Heart right ventricle (tissue), 16 donors: ENCODE data around the gene SELENOV. TPM values are rescaled to one million over a fixed set of nuclear protein-coding genes. Genes with fewer than 3 reads are reported as not detected.

ENCODE experiments used
- ATAC-seq, 8 donors: fragments of 200-7000 bp; cut with Tn5 transposase; one replicate each; pipeline ENCODE4 v1.9.1; 2020; ENCODE audit warnings: mild to moderate bottlenecking in 8 of 8, moderate library complexity in 8 of 8, moderate number of reproducible peaks in 1 of 8
- DNase-seq, 2 donors: peaks; one replicate each; pipeline ENCODE4 v3.0.0-alpha.2; 2020
- H3K27ac ChIP-seq, 10 donors: fragments of 200-600 bp; sonication (generic) in 2 of 10; one replicate each; pipeline versions ENCODE4 v1.5.0 to v1.8.0; 2020 to 2022; ENCODE audit warnings: mild to moderate bottlenecking in 3 of 10
- H3K27me3 ChIP-seq, 7 donors: fragments of 200-600 bp; one replicate each; pipeline ENCODE4 v1.8.0; 2021 to 2022; ENCODE audit warnings: mild to moderate bottlenecking in 2 of 7
- H3K36me3 ChIP-seq, 9 donors: fragments of 200-600 bp; sonication (generic) in 1 of 9; one replicate each; pipeline versions ENCODE4 v1.5.0 to v1.8.0; 2020 to 2022; ENCODE audit warnings: mild to moderate bottlenecking in 2 of 9
- H3K4me1 ChIP-seq, 9 donors: fragments of 200-600 bp; sonication (generic) in 1 of 9; one replicate each; pipeline versions ENCODE4 v1.5.0 to v1.8.0; 2020 to 2022; ENCODE audit warnings: mild to moderate bottlenecking in 4 of 9
- H3K4me3 ChIP-seq, 10 donors: fragments of 200-600 bp; sonication (generic) in 2 of 10; one replicate each; pipeline versions ENCODE4 v1.5.0 to v1.8.0; 2020 to 2022; ENCODE audit warnings: mild to moderate bottlenecking in 7 of 10, moderate library complexity in 2 of 10
- H3K9me3 ChIP-seq, 11 donors: fragments of 200-600 bp in 10 of 11; sonication (generic) in 2 of 11; one replicate each; pipeline versions ENCODE4 v1.5.0 to v1.8.0; 2013 to 2022; ENCODE audit warnings: mild to moderate bottlenecking in 2 of 11, control low read depth in 1 of 11, moderate library complexity in 1 of 11
- CTCF ChIP-seq, 9 donors: fragments of 200-600 bp; sonication (generic) in 2 of 9; IDR thresholded peaks; one replicate each; pipeline versions ENCODE4 v1.5.0 to v1.8.0; 2021 to 2022; ENCODE audit warnings: antibody characterized with exemption in 9 of 9, mild to moderate bottlenecking in 5 of 9, moderate library complexity in 1 of 9
- WGBS, 2 donors: extraction: QIAGEN DNeasy Blood & Tissue Kit; methylation state at CpG; one replicate each; pipeline ENCODE4 v1.1.7; 2013; ENCODE audit warnings: inconsistent platforms in 1 of 2; 5-methylcytosine and 5-hydroxymethylcytosine counted together
- intact Hi-C, 10 donors: fragments of 100-400 bp; cut with DNase I; formaldehyde crosslinking; loops; one replicate each; pipeline versions ENCODE4 v1.11.1 to v1.14.2; 2022
- polyA plus RNA-seq, 2 donors: library from polyadenylated mRNA; stranded (reverse); fragments of 200-250 nt; gene quantifications; one replicate each; pipeline ENCODE4 v1.2.3, GENCODE V29; 2013
- total RNA-seq, 10 donors: library from RNA; stranded (reverse); fragmentation: NEBNext Ultra II Directional in 3 of 10; extraction: Animal tissue kit (Norgen Biotek cat#: 25700) in 3 of 10; gene quantifications; one replicate each; pipeline versions ENCODE4 v1.2.1 to v1.2.4, GENCODE V29; 2021 to 2023
- donor health status: Arrhythmogenic right ventricular cardiomyopathy.
- donor health status: ischemic (EF 13 %, LVEDD 7.1; RV severe dilation, severe dysfunction).
- donor health status: healthy with polysubstance abuse.
- donor health status: DM: no; HTN: yes; CAD: no.
- donor health status: DM: no; HTN: no; CAD: no.
- donor health status: ischemic (EF 25% LVEDD 6.9; RV normal size, moderate dysfunction).
- donor health status: ischemic (EF 25% LVEDD 5.7; RV mildly dilated, moderate dysfunction).
- donor health status: healthy.
- donor health status: DM: yes; HTN: yes; CAD: no.
- donor health status: Ischemic cardiomyopathy.
- donor health status: ischemic (EF 35%, LVEDD 5.7; RV mildly dilated, moderate dysfunction).
- donor health status: nonischemic (EF 11% LVEDD 7.7; RV severe dilation, severe dysfunction).
- donor health status: DM: yes; HTN: yes; CAD: no.
- donor health status: PGD.
- donor health status: ischemic (EF 29% LVEDD 5.4; RV normal size, mild dysfunction).
- donor health status: nonischemic (EF 23%, LVEDD 6.1; RV moderate dilation, normal function).

Gene SELENOV
- total and polyA plus RNA-seq, 12 donors, result not detected

- no peak for ATAC-seq
Measured at GRCh38 chr19:39555883-39556282, 40.9 kb downstream of the SELENOV start.

GRCh38 chr19:39557811-39558623 is 43.1 kb downstream of the SELENOV start:
- no peak for TF ChIP-seq CTCF (IDR thresholded peaks at IDR 0.05)
- Histone ChIP-seq H3K4me1 (peaks cover 0 to 24% (median 0%) of the 10 kb centered on the region in 9 donors), H3K4me3 (no peak overlapping the region), H3K27ac (peak overlapping the region in 1 of 10 donors; percentile 52), H3K27me3 (peaks cover 0 to 14% (median 0%) of the 10 kb centered on the region in 7 donors), H3K36me3 (no peaks in the 10 kb centered on the region), H3K9me3 (no peaks in the 10 kb centered on the region)
- ATAC-seq (peak in 2 of 8 donors; percentile 18 to 38), DNase-seq (no peak)
- 77 to 79% methylated on average over 5 of the region's 5 CpGs for WGBS, 2 donors
- intact Hi-C loops, result loop anchor here in 2 of 10 donors (10.0 kb wide), 2 partner anchors 117 to 207 kb away; no protein-coding TSS in a partner anchor

More at GRCh38 chr19:39555883-39556282, 40.9 kb downstream of the SELENOV start:
- TF ChIP-seq CTCF (IDR thresholded peaks at IDR 0.05), result no peak
- DNase-seq, result no peak
- Histone ChIP-seq H3K27ac (no peak overlapping the region), H3K4me3 (no peak overlapping the region), H3K27me3 (peaks cover 0 to 24% (median 6%) of the 10 kb centered on the region in 7 donors), H3K9me3 (no peaks in the 10 kb centered on the region), H3K4me1 (peaks cover 0 to 37% (median 0%) of the 10 kb centered on the region in 9 donors), H3K36me3 (no peaks in the 10 kb centered on the region)
- WGBS, 2 donors, result 23 to 35% methylated on average over 1 of the region's 1 CpG
- intact Hi-C loops, result loop anchor here in 2 of 10 donors (10.0 kb wide), 2 partner anchors 119 to 209 kb away; no protein-coding TSS in a partner anchor

GRCh38 chr19:39558624-39559117 is 43.7 kb downstream of the SELENOV start:
- peak overlapping the region in 1 of 10 donors; percentile 52 for H3K27ac ChIP-seq
- ATAC-seq, result no peak
- 69 to 71% methylated on average over 6 of the region's 6 CpGs for WGBS, 2 donors
- no peaks in the 10 kb centered on the region for H3K9me3 ChIP-seq
- no peak for DNase-seq
- H3K4me3 ChIP-seq, result no peak overlapping the region
- TF ChIP-seq CTCF (IDR thresholded peaks at IDR 0.05), result no peak
- H3K36me3 ChIP-seq, result no peaks in the 10 kb centered on the region
- intact Hi-C loops, result loop anchor here in 2 of 10 donors (10.0 kb wide), 2 partner anchors 116 to 206 kb away; no protein-coding TSS in a partner anchor
- peaks cover 0 to 17% (median 0%) of the 10 kb centered on the region in 9 donors for H3K4me1 ChIP-seq
- peaks cover 0 to 12% (median 0%) of the 10 kb centered on the region in 7 donors for H3K27me3 ChIP-seq

GRCh38 chr19:39563408-39563807 is 48.5 kb downstream of the SELENOV start:
- WGBS, 2 donors, result 72 to 87% methylated on average over 2 of the region's 2 CpGs
- no peaks in the 10 kb centered on the region for H3K9me3 ChIP-seq
- no peak for ATAC-seq

More at GRCh38 chr19:39563408-39563807, 48.5 kb downstream of the SELENOV start:
- Histone ChIP-seq H3K36me3 (no peaks in the 10 kb centered on the region), H3K27ac (no peak overlapping the region), H3K27me3 (peaks cover 0 to 34% (median 16%) of the 10 kb centered on the region in 7 donors), H3K4me1 (peaks cover 0 to 11% (median 0%) of the 10 kb centered on the region in 9 donors), H3K4me3 (no peak overlapping the region)
- intact Hi-C loops, result no loop called here
- TF ChIP-seq CTCF (IDR thresholded peaks at IDR 0.05), result no peak
- DNase-seq, result no peak
